ENCODE data around the gene NECTIN4. TPM values are rescaled to one million over a fixed set of nuclear protein-coding genes. Genes with fewer than 3 reads are reported as not detected.
"Not testable (repeated sequence)": the region's sequence is repeated elsewhere in the genome, so short reads cannot be mapped to it uniquely, and the experiment has no call there.

Gene NECTIN4
- 0.28 TPM for polyA plus RNA-seq (2013, experiment 1 of 2; ENCODE audit: insufficient read length)
- 0.12 TPM for polyA plus RNA-seq (2013, experiment 2 of 2; ENCODE audit: insufficient read length)

GRCh38 chr1:161089251-161089924 is at the start of gene NECTIN4:
NECTIN4 (minus strand) TSS chr1:161089558; CDS start chr1:161089296, 262 bp downstream.
- no peak for DNase-seq

- DNase-seq = no peak
Observed at GRCh38 chr1:161138431-161138830, 49.1 kb upstream of the NECTIN4 start.

- no peak for DNase-seq
Observed at GRCh38 chr1:161137881-161138280, 48.5 kb upstream of the NECTIN4 start.

GRCh38 chr1:161133220-161133740 is 43.9 kb upstream of the NECTIN4 start:
- DNase-seq = no peak

- peak; percentile 98 for DNase-seq
Observed at GRCh38 chr1:161132410-161133219, 43.3 kb upstream of the NECTIN4 start, which contains the start of gene DEDD. DEDD (minus strand) TSS chr1:161132667; CDS start chr1:161124462, 8,205 bp downstream.

- no peak for DNase-seq
Observed at GRCh38 chr1:161131523-161132409, 42.4 kb upstream of the NECTIN4 start.

GRCh38 chr1:161130266-161130665 is 40.9 kb upstream of the NECTIN4 start:
- no peak for DNase-seq

GRCh38 chr1:161128591-161129420 is 39.4 kb upstream of the NECTIN4 start:
- no peak for DNase-seq

GRCh38 chr1:161127649-161128048 is 38.3 kb upstream of the NECTIN4 start:
- no peak for DNase-seq

- DNase-seq = no peak
Observed at GRCh38 chr1:161122967-161123366, 33.6 kb upstream of the NECTIN4 start.

- DNase-seq = no peak
Observed at GRCh38 chr1:161121834-161122233, 32.5 kb upstream of the NECTIN4 start.

- no peak for DNase-seq
Observed at GRCh38 chr1:161121042-161121650, 31.8 kb upstream of the NECTIN4 start.

GRCh38 chr1:161119092-161119903 is 29.9 kb upstream of the NECTIN4 start:
- peak; percentile 67 for DNase-seq

GRCh38 chr1:161117759-161118581 is 28.6 kb upstream of the NECTIN4 start, which contains the start of the genes NIT1 and PFDN2:
NIT1 (plus strand) TSS chr1:161118105; CDS start chr1:161118177, 72 bp downstream.
PFDN2 (minus strand) TSS chr1:161118037; CDS start chr1:161118026, 11 bp downstream.
- peak; percentile 80 for DNase-seq

GRCh38 chr1:161115961-161116360 is 26.6 kb upstream of the NECTIN4 start:
- not testable (repeated sequence) for DNase-seq

- peak; percentile 79 for DNase-seq
Observed at GRCh38 chr1:161115132-161115711, 25.9 kb upstream of the NECTIN4 start.

- DNase-seq = no peak
Observed at GRCh38 chr1:161114556-161114955, 25.2 kb upstream of the NECTIN4 start.

- no peak for DNase-seq
Observed at GRCh38 chr1:161113915-161114314, 24.6 kb upstream of the NECTIN4 start.

Measured in fibroblast of skin of abdomen (primary cell).